Inferior parietal cortex (tissue), 1 donor: ENCODE results near the gene KCNK17.

Experiments used
- DNase-seq: peaks from one replicate; pipeline ENCODE4 v3.0.0-alpha.2; 2016; ENCODE audit errors: extremely low spot score

KCNK17 gene

DNA sequence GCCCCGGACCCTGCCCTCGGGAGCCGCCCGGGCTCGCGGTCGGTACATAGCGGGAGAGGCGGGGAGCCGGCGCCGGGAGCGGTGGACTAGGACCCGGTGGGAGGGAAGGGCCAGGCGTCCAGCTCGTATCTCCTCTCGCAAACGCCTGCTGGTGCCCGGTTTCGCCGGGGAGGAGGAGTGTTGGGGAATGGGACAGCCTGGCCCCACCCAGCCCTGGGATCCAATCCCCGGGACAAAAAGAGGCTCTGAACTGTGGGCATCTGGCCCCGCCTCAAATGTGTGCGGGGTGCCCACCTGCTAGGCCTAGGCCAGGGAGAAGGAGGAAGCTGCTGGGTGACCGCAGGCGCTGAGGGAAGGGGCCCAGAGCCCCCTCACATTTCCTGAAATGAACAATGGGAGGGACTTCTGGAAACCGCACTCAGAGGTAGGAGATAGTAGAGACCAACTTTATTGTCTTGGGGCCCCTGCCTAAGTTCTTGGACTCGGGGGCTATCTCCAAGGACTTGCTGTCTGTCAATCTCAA lies at the start of gene KCNK17:
TSS of gene KCNK17 (minus strand) at position 147 of the 523 bp plus-strand sequence. CDS start at position 48, 99 bp downstream.
- DNase-seq, result no peak

- no peak for DNase-seq
These were observed 49.1 kb upstream of the KCNK17 start for GRCh38 chr6:39363280-39363679.

DNA sequence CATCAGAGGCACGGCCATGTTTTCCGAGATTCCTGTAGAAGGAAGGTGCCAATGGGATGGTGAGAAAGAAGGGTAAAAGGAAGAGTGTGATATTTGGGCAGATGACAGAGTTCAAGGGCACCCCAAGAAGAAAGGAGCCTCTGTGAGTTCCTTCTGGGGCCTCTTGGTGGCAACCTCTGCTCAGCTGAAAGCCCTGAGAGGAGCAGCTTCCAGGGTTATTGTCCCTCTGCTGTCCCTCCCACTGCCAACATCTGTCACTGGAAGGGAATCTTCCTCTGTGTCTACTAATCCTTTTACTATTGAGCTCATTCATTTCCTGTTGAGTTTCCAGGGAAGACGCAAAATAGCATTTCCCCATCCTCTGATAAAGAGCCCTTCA lies 48.3 kb upstream of the KCNK17 start:
- peak; percentile 55 for DNase-seq

GRCh38 chr6:39361657-39362486 lies 47.7 kb upstream of the KCNK17 start:
- peak; percentile 85 for DNase-seq

- DNase-seq, result no peak
These were observed 46.2 kb upstream of the KCNK17 start for GRCh38 chr6:39360378-39360777.

DNA sequence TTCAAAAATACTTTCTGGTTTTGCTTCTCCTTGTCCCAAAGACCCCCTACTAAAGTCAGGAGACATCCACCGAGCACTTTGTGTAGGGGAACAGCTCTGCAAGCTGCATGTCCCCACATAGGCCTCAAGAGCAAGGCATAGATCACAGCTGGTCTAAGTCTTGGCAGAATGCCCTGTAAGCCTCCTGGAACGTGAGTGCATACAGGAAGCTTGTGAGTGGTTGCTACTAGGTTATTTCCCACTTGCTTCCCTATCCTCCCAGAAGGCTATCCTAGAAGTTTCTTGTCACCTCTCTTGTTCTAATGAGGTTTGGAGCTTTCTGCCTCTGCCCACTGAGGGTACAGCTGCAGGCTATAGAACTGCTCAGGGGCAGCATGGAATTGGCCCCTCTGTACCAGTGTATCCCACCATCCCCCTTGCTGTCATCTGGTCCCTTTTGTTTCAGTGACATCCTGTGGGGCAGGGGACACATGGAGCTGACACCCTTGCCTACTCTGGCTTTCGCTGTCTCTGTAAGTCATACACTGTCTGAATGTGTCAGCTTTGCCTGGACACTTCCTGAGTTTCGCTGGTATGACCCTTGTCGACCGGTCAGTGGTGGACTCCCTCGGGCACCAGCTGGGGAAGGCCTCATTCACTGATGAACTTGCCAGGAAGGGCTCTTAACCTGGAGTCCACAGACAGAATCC lies 43.9 kb upstream of the KCNK17 start:
- DNase-seq, result no peak

GRCh38 chr6:39353698-39354315 lies 39.6 kb upstream of the KCNK17 start:
- DNase-seq, result no peak

- no peak for DNase-seq
These were observed 36.7 kb upstream of the KCNK17 start for GRCh38 chr6:39350723-39351505.

- DNase-seq, result no peak
These were observed 34.5 kb upstream of the KCNK17 start for GRCh38 chr6:39348740-39349139.

- DNase-seq, result peak; percentile 86
These were observed 33.8 kb upstream of the KCNK17 start for GRCh38 chr6:39347906-39348585.

DNA sequence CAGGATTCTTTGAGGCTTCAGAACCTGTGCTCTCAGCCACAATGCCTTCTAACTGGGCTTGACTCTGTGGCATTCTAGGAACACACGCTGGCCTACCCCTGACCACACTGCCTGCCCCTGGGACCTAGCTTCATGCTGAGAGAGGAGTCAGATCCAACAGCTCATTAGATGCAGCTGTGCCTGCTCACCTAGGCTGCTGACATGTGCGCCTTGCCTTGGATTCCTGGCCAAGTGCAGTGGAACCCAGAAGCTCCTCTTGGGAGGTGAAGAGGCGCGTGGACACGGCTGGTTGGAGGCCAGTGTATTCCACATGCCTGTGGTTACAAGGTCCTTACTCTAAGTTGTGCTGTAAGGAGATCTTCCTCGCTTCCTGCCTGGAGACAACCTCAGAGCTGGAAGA lies 33.0 kb upstream of the KCNK17 start:
- no peak for DNase-seq

DNA sequence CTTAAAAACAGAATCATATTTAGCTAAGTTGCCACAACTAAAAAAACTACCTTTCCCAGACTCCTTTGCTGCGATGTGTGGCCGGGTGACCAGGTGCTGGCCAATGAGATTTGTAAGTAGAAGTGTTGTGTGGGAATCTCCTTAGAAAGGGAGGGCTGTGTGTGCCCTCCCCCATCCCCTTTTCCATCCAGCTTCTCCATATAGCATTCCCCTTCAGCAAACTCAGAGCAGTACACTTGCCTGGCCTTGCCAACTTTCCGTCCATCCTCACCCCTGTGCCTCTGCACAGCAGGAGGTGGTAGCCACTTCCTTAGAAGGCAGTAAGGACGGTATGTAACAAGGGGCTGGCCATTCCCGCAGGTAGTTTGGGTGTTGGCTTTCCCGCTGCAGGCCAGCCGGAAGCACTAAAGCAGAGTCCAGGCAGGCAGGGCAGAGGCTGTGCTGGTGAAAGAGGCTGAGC lies 30.6 kb upstream of the KCNK17 start:
- no peak for DNase-seq

DNA sequence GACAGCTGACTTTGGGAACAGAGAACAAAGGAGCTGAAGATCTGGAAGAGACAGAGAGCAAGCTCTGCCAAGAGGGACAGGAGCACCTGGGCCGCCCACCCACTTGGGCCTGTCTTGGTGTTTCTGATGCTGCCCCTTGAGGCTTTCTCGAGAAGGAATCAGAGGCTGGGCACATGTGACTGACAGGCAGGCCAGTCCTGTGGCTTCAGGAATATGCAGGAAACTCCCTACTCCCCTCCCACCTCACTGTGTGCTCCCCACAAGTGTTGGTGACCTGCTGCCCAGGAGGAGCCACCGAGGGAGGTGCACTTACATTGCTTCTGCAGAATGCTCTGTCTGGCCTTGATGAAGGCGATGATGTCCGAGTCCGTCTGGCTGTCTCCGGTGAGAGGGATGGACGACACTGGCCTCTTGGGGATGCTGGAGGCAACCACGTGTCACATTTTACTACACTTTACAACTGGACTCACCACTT lies 29.2 kb upstream of the KCNK17 start:
- DNase-seq, result no peak

- DNase-seq, result no peak
These were observed 28.6 kb upstream of the KCNK17 start for GRCh38 chr6:39342692-39343395.

DNA sequence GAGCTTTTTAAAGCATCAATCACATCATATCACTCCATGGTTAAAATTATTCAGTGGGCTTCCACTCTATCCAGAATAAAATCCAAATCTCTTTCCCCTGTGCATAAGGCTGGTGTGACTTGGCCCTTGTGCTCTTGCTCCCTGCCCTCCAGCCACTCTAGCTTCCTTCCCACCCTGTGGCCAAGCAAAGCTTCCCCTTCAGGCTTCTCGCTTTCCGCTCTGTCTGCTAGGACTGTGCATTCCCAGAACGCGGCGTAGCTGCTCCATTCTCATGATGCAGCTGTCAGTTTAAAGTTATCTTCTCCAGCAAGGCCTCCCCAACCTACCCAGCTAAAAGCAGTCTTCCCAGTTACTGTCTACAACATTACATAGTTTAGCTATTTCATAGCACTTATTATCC lies 27.7 kb upstream of the KCNK17 start:
- no peak for DNase-seq

DNA sequence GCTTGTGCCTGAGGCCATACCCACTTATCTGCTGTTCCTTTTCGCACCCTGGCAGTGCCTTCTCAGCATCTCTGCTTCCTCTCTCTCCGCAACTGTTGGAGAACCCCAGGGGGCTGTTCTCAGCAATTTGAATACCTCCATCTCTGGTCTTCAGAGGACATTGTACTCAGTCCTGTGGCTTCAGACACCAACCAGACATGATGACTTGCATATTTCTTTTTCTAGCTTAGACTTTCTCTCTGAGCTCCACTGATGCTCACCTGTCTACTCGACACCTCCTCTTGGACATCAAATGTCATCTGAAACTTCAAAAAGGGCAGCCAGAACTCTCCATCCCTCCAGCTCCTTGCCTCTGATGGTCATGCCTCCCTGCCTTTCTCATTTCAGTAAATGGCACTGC lies 27.1 kb upstream of the KCNK17 start:
- no peak for DNase-seq

GRCh38 chr6:39339868-39340550 lies 25.8 kb upstream of the KCNK17 start:
- DNase-seq, result no peak

DNA sequence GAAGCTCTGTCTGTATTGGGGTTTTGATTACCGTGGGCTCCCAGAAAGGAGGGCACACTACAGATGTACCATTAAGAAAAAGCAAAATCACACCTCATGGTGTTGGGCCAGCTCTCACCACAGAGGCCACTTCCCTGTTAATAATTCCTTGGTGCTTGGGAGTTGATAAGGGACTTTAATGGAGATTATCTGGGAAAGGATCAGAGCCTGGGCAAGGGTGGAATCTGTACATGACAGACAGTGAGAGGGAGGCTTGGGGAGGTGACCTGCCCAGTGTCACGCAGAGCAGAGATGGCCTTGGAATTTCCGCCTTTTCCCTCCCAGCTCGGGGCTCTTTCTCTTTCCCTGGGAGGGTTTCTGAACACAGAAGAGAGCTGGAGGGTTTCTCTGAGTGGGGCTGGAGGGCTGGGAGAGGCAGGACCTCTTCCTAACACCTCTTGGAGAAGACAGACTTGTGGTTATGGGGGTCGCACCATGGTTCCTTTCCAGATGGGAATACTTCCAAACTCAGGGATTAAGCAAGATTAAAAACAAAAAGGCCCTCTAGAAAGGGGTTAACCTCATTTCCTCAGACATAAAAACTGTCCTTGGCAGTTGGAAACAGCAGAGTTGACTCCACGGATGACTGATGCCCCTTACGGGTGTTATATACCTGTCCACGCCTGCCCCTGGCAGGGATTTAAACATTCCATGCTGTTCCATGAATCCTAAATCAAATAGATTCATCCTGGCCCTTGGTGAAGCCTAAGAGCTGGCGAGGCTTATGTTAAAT lies 25.1 kb upstream of the KCNK17 start:
- DNase-seq, result no peak

DNA sequence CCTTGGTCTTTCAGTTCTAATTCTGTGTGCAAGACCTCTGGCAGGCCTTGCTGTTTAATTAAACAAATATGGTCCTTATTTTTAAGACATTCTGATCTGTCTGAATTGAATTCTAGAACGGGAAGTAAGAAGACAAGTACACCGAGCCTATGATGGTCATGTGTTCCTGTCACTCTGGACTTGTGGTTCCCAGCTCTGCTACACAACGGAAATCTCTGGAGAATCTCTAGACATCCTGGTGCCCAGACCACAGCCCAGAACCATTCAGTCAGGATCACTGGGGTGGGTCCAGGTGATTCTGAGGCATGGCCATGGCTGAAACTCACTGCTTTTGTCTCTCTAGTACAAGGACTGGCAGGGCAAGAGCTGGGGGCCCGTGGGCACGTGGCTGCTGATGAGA lies 24.2 kb upstream of the KCNK17 start:
- no peak for DNase-seq
